Activated naive CD4-positive, alpha-beta T cell treated with anti-CD3 and anti-CD28 coated beads for 36 hours (primary cell): Measurements from ENCODE around the gene OPRD1. TPM values are rescaled to one million over a fixed set of nuclear protein-coding genes. Genes with fewer than 3 reads are reported as not detected.
"Not testable (repeated sequence)": the region's sequence is repeated elsewhere in the genome, so short reads cannot be mapped to it uniquely, and the experiment has no call there.

Experiments used
- CTCF ChIA-PET: fragments of 350-600 bp; sonication (Branson Sonifier 250); formaldehyde crosslinking; loops from one replicate; lab custom pipeline; 2021; ENCODE audit warnings: antibody characterized with exemption; lab: Charles Lee
- DNase-seq: peaks from one replicate; pipeline ENCODE4 v3.0.0-alpha.2; 2020
- H3K27ac Mint-ChIP-seq: one replicate; pipeline ENCODE4 v1.8.0; 2021; ENCODE audit warnings: mild to moderate bottlenecking, mixed read lengths
- H3K27me3 Mint-ChIP-seq: one replicate; pipeline ENCODE4 v1.8.0; 2021; ENCODE audit warnings: low read depth, mixed read lengths
- H3K36me3 Mint-ChIP-seq: one replicate; pipeline ENCODE4 v1.8.0; 2021; ENCODE audit warnings: low read depth, mixed read lengths
- H3K4me1 Mint-ChIP-seq: one replicate; pipeline ENCODE4 v1.8.0; 2021; ENCODE audit warnings: low read depth, mixed read lengths
- H3K4me3 Mint-ChIP-seq: one replicate; pipeline ENCODE4 v1.8.0; 2021; ENCODE audit warnings: mild to moderate bottlenecking, moderate library complexity, mixed read lengths
- H3K9me3 Mint-ChIP-seq: one replicate; pipeline ENCODE4 v1.8.0; 2021; ENCODE audit warnings: mixed read lengths
- intact Hi-C: fragments of 100-400 bp; cut with micrococcal nuclease; formaldehyde crosslinking; loops from one replicate; pipeline ENCODE4 v1.15.1; 2023
- total RNA-seq, 2 experiments: library from RNA; stranded (reverse); gene quantifications; one replicate each; pipeline ENCODE4 v1.2.3, GENCODE V29; 2021

Gene OPRD1
- total RNA-seq, 2 experiments from 2014 or later, result not detected

DNA sequence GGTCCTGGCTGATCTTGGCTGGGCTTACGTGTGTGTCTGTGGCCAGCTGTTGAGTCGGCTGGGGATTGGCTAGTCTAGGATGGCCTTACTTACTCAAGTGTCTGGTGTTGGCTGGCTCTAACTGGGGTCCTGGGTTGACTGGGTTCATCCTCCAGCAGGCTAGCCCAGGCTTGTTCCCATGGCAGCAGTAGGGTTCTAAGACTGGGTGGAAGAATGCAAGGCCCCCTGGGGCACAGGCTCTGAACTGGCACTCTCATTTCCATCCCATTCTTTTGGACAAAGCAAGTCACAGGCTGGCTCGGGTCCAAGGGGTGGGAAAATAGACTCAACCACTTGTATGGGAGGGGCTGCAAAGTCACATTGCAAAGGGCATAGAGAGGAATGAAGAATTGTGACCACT is 7.9 kb upstream of the OPRD1 start:
- CTCF ChIA-PET, result no interaction called here
- DNase-seq, result no peak
- no peak overlapping the region for H3K4me3 Mint-ChIP-seq
- intact Hi-C loops, result no loop called here
- H3K27me3 Mint-ChIP-seq, result no peaks in the 10 kb centered on the region
- H3K36me3 Mint-ChIP-seq, result no peaks in the 10 kb centered on the region
- H3K9me3 Mint-ChIP-seq, result no peaks in the 10 kb centered on the region
- H3K27ac Mint-ChIP-seq, result no peak overlapping the region
- no peaks in the 10 kb centered on the region for H3K4me1 Mint-ChIP-seq

DNA sequence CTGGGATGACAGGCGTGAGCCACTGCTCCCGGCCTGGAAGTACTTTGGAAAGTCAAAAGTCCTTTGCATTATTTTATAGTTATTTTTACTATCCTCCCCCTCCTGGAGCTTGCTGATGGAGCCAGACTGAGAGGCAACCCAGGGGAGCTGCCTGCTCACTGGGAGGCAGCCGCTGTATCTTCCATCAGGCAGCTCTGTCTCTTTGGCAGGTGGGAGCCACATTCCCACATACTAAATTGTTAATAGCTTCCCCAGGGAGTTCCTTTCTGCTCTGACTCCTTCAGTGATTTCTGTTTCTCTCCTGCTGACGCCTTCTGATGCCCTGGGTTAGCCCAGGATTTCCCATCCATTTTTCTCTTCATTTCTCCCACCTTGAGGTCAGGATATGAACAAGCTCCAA is 4.9 kb upstream of the OPRD1 start:
- peaks cover 2% of the 10 kb centered on the region for H3K4me1 Mint-ChIP-seq
- intact Hi-C loops, result no loop called here
- H3K27me3 Mint-ChIP-seq, result peaks cover 15% of the 10 kb centered on the region
- H3K27ac Mint-ChIP-seq, result no peak overlapping the region
- no peaks in the 10 kb centered on the region for H3K9me3 Mint-ChIP-seq
- CTCF ChIA-PET, result interaction anchor here (0.6 to 1.3 kb wide), 2 partner anchors 18 to 70 kb away, joined by 3 to 4 read pairs; no protein-coding TSS in a partner anchor
- no peak overlapping the region for H3K4me3 Mint-ChIP-seq
- no peaks in the 10 kb centered on the region for H3K36me3 Mint-ChIP-seq
- no peak for DNase-seq

DNA sequence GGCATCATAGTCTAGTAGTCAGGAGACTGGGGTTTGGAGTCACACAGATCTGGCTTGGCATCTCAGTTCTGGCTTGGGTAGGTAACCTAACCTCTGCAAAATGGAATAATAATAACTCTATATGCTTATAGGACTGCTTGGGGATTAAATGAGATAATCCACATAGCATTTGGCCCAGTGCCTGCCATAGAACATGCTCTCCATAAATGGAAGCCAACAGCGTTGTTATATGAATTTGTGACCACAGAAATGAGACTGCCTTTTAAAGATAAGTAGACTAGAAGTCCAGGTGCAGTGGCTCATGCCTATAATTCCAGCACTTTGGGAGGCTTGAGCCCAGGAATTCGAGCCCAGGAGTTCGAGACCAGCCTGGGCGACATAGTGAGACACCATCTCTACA is 4.0 kb upstream of the OPRD1 start:
- no peaks in the 10 kb centered on the region for H3K9me3 Mint-ChIP-seq
- H3K27ac Mint-ChIP-seq, result no peak overlapping the region
- CTCF ChIA-PET, result interaction anchor here (1.3 kb wide), 1 partner anchor 69 kb away, joined by 4 read pairs; no protein-coding TSS in a partner anchor
- H3K27me3 Mint-ChIP-seq, result peaks cover 21% of the 10 kb centered on the region
- intact Hi-C loops, result no loop called here
- peaks cover 4% of the 10 kb centered on the region for H3K4me1 Mint-ChIP-seq
- no peaks in the 10 kb centered on the region for H3K36me3 Mint-ChIP-seq
- no peak for DNase-seq
- no peak overlapping the region for H3K4me3 Mint-ChIP-seq

DNA sequence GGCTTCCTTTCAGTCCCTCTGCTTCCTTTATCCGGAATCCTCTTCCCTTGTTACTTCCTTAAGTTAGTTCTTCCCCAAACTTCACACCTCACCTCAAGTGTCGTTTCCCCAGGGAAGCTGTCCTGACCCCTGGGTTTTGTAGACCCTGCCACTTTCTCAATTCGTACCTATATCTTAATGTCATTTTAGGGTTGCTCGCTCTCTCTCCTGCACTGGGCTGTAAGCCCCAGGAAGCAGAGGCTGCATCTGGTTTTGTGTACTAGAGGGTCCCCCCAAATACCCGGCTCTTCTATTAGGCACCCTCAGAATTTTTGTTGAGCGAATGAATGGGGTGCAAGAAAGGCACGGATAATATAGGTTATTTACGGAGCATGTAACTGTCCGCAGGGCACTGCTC is 603 bp upstream of the OPRD1 start:
- no peak for DNase-seq
- Mint-ChIP-seq H3K9me3 (no peaks in the 10 kb centered on the region), H3K4me3 (no peak overlapping the region), H3K27ac (no peak overlapping the region), H3K4me1 (peaks cover 6% of the 10 kb centered on the region), H3K36me3 (no peaks in the 10 kb centered on the region), H3K27me3 (peaks cover 43% of the 10 kb centered on the region)
- CTCF ChIA-PET, result interaction anchor here (0.7 to 1.0 kb wide), 3 partner anchors 20 to 290 kb away, joined by 3 read pairs; no protein-coding TSS in a partner anchor
- intact Hi-C loops, result no loop called here

DNA sequence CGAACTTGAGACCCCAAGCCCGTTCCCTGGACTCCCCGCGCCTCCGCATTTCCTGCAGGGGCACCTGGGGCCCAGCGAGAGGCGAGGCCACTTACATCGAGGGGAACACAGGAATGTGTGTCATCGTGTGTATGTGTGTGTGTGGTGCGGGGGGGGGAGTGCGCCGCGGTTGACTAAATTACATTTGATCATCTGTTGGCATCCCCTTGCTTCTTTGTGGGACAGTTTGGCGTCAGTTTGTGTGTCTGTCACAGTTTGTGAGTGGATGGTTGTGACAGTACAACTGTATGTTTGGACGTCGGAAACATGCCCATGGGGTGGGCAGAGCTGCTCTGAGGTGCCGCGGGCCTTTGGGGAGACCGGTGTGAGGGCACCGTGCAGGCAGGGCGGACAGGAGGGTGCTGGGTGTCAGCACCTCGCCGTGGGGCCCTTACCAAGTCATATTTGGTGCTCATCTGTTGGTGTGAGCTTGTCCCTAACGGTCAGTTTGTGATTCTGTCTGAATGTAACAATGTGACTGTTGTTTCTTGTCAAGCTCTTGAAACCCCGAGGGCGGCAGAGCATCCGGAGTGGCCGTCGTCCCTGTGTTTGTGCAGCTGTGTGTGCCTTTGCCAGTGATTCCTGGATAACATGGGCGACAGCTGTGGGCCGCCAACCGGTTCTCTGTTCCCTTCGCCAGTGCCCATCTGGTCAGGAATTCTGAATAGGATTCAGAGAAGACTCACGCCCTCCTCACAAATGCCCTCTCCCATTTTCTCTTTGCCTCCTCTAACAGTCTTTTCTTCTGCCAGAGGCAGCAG is 899 bp downstream of the OPRD1 start:
- Mint-ChIP-seq H3K36me3 (no peaks in the 10 kb centered on the region), H3K4me1 (peaks cover 6% of the 10 kb centered on the region), H3K27ac (no peak overlapping the region), H3K9me3 (no peaks in the 10 kb centered on the region), H3K4me3 (no peak overlapping the region), H3K27me3 (peaks cover 50% of the 10 kb centered on the region)
- CTCF ChIA-PET, result no interaction called here
- DNase-seq, result no peak
- intact Hi-C loops, result no loop called here

DNA sequence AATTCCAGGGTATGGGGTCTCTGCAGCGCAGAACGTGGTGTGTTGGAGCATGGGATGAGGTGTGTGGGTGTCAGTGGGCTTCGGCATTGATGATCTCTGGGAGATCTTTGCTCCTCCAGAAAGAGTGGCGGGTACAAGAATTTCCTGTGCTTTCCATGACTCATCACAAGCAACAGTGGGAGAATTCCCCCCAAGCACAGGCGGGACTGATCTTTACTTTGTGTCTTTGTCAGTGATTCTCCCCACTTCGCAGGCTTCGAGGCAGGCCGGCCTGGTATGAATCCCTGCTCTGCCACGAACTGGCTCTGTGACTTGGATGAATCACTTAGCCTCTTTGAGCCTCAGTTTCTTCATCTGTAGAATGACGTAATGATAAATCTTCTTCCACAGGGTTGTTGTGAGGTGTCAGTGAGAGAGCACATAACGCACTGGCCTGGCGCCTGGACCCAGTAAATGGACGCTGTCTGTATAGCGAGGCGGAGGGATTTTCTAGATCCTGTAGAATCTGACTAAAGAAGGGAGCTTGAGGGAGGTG is 2.0 kb downstream of the OPRD1 start:
- Mint-ChIP-seq H3K36me3 (no peaks in the 10 kb centered on the region), H3K4me3 (no peak overlapping the region), H3K27me3 (peaks cover 55% of the 10 kb centered on the region), H3K4me1 (peaks cover 6% of the 10 kb centered on the region), H3K27ac (no peak overlapping the region), H3K9me3 (no peaks in the 10 kb centered on the region)
- no peak for DNase-seq
- intact Hi-C loops, result no loop called here
- CTCF ChIA-PET, result interaction anchor here (1.0 kb wide), 1 partner anchor 68 kb away, joined by 4 read pairs; no protein-coding TSS in a partner anchor

DNA sequence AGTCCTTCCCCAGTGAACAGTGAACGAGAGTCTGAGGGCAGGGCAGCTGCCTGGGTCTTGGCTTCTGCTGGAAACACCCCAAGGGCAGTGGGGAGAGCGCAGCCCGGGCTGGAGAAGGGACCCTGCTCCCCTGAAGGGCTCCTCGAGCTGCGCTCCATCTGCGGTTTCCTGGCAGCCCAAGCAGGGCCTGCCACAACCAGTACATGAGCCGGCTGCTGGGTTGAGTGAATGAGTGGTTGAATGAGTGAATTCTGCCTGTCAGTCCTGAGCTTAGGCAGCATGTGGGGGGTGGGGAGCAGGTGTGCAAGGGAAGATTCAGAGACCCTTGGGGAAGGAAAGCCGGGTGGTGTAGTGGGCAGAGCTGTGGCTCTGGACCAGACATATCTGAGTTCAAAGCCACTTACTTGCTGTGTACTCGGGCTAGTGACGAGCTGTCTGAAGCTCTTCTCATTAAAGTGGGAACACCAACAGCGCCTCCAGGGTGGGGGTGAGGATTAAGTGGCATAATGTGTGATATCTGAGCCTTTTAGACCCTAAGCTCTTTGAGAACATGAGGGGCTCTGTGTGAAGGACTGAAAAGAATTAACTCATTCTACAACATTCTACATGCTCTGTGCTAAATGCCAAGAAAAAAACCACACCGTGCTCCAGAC is 3.7 kb downstream of the OPRD1 start:
- H3K4me3 Mint-ChIP-seq, result no peak overlapping the region
- intact Hi-C loops, result no loop called here
- DNase-seq, result no peak
- peaks cover 6% of the 10 kb centered on the region for H3K4me1 Mint-ChIP-seq
- CTCF ChIA-PET, result interaction anchor here (0.6 to 0.8 kb wide), 2 partner anchors 61 to 959 kb away, joined by 3 read pairs; no protein-coding TSS in a partner anchor
- no peaks in the 10 kb centered on the region for H3K9me3 Mint-ChIP-seq
- H3K27ac Mint-ChIP-seq, result no peak overlapping the region
- no peaks in the 10 kb centered on the region for H3K36me3 Mint-ChIP-seq
- H3K27me3 Mint-ChIP-seq, result peaks cover 54% of the 10 kb centered on the region

DNA sequence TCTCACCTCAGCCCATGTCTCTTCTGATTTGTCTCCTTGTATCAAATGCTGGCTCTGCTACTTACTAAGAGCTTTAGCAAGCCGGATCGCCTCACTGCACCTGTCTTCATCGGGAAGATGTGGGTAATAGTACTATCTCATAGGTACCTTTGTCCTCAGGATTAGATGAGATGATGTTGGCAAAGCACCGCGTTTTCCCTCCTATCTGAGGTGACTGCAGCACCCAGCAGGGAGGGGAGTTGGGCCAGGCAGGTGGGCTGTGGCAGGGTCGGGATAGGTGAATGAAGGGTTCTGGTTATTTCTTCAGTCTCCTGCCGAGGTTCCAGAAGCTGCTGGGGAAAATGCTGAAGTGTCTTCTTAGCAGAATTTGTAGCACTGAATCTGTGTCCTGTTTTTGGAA is 5.2 kb downstream of the OPRD1 start:
- Mint-ChIP-seq H3K36me3 (no peaks in the 10 kb centered on the region), H3K4me3 (no peak overlapping the region), H3K9me3 (no peaks in the 10 kb centered on the region), H3K27ac (no peak overlapping the region), H3K4me1 (peaks cover 4% of the 10 kb centered on the region), H3K27me3 (peaks cover 44% of the 10 kb centered on the region)
- intact Hi-C loops, result no loop called here
- no peak for DNase-seq
- CTCF ChIA-PET, result interaction anchor here (1.7 kb wide), 1 partner anchor 60 kb away, joined by 4 read pairs; no protein-coding TSS in a partner anchor

DNA sequence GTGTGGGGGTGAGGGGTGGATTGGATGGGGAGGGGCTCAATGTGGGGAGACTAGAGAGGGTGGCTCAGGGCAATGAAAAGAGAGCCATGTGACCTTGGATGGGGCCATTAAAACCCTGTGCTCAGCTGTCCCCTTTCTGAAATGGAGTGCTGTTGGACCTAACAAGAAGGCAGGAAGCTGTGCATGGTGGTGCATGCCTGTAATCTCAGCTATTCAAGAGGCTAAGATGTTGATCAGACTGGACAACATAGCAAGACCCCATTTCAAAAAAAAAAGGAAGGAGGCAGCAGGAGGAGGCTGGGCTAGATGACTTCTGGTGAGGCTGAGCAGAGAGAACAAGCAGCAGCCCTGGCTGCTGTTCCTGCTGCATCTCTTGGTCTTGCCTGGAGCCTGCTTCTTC is 7.0 kb downstream of the OPRD1 start:
- no peaks in the 10 kb centered on the region for H3K9me3 Mint-ChIP-seq
- H3K27me3 Mint-ChIP-seq, result peaks cover 27% of the 10 kb centered on the region
- no peak overlapping the region for H3K4me3 Mint-ChIP-seq
- no peak overlapping the region for H3K27ac Mint-ChIP-seq
- intact Hi-C loops, result no loop called here
- no peaks in the 10 kb centered on the region for H3K36me3 Mint-ChIP-seq
- no peak for DNase-seq
- CTCF ChIA-PET, result interaction anchor here (1.3 kb wide), 1 partner anchor 34 kb away, joined by 3 read pairs; no protein-coding TSS in a partner anchor
- H3K4me1 Mint-ChIP-seq, result peaks cover 2% of the 10 kb centered on the region

DNA sequence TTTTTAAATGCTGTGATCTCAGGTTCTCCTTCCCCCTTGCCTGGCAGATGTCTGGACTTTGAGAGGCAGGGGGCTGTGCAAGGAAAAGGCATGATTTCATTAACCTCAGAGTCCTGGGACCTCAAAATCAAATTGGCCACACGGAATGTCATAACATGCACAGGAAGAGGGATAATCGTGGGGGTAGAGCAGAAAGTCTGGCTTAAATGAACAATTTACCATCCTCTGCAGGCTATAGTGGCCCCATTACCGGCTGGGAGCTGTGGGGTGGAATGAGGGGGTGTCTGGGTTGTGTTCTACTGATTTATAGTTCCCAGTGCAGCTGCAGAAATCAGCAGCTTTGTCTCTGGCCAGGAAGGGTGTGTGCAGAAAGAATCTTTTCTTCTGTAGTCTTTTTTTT is 10.8 kb downstream of the OPRD1 start:
- Mint-ChIP-seq H3K27ac (no peak overlapping the region), H3K4me1 (no peaks in the 10 kb centered on the region), H3K4me3 (no peak overlapping the region), H3K36me3 (no peaks in the 10 kb centered on the region), H3K9me3 (no peaks in the 10 kb centered on the region), H3K27me3 (peaks cover 9% of the 10 kb centered on the region)
- DNase-seq, result no peak
- intact Hi-C loops, result no loop called here
- CTCF ChIA-PET, result no interaction called here

DNA sequence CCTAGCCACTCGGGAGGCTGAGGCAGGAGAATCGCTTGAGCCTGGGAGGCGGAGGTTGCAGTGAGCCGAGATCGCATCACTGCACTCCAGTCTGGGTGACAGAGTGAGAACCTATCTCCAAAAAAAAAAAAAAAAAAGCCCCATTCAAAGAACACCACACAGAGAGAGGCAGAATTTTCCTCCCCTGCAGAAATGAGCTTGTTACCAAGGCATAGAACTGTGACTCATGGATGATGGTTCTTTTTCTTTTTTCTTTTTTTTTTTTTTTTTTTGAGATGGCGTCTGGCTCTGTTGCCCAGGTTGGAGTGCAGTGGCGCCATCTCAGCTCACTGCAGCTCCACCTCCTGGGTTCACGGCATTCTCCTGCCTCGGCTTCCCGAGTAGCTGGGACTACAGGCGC is 12.1 kb downstream of the OPRD1 start:
- H3K27me3 Mint-ChIP-seq, H3K9me3 Mint-ChIP-seq, H3K4me1 Mint-ChIP-seq, DNase-seq, CTCF ChIA-PET, H3K27ac Mint-ChIP-seq, H3K4me3 Mint-ChIP-seq, intact Hi-C loops, H3K36me3 Mint-ChIP-seq: not testable (repeated sequence)

DNA sequence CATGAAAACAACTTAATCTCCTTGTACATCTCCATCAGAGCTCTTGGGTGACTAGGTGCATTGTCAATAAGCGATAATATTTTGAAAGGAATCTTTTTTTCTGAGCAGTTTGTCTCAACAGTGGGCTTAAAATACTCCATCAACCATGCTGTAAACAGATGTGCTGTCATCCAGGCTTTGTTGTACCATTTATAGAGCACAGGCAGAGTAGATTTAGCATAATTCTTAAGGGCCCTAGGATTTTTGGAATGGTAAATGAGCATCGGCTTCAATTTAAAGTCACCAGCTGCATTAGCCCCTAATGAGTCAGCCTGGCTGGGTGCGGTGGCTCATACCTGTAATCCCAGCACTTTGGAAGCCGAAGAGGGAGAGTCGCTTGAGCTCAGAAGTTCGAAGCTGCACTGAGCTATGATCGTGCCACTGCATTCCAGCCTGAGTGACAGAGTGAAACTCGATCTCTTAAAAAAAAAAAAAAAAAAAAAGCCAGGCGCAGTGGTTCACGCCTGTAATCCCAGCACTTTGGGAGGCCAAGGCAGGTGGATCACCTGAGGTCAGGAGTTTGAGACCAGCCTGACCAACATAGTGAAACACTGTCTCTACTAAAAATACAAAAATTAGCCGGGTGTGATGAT is 16.4 kb downstream of the OPRD1 start:
- not testable (repeated sequence) for H3K27me3 Mint-ChIP-seq, H3K36me3 Mint-ChIP-seq, H3K9me3 Mint-ChIP-seq

More for the DNA sequence above, 16.4 kb downstream of the OPRD1 start:
- H3K27ac Mint-ChIP-seq, DNase-seq, H3K4me1 Mint-ChIP-seq, CTCF ChIA-PET, intact Hi-C loops, H3K4me3 Mint-ChIP-seq: not testable (repeated sequence)
